Uterus (tissue), 4 donors: ENCODE data around the gene EFHC1. TPM values are rescaled to one million over a fixed set of nuclear protein-coding genes. Genes with fewer than 3 reads are reported as not detected.

Experiments
- DNase-seq, 2 donors: peaks; one replicate each; pipeline ENCODE4 v3.0.0-alpha.2; 2019 to 2020
- H3K27ac ChIP-seq, 2 donors: fragments of 200-600 bp; sonication (generic); 1 replicate in 1 of 2; 2 replicates in 1 of 2; pipeline ENCODE4 v1.5.1; 2016 to 2018
- H3K27me3 ChIP-seq, 2 donors: fragments of 200-600 bp; sonication (generic); one replicate each; pipeline ENCODE4 v1.5.1; 2018 to 2019; ENCODE audit warnings: control low read depth in 1 of 2
- H3K36me3 ChIP-seq, 2 donors: fragments of 200-600 bp; sonication (generic); one replicate each; pipeline ENCODE4 v1.5.1; 2019; ENCODE audit warnings: control low read depth in 1 of 2
- H3K4me1 ChIP-seq, 2 donors: fragments of 200-600 bp; sonication (generic); one replicate each; pipeline ENCODE4 v1.5.1; 2018 to 2019; ENCODE audit warnings: control low read depth in 1 of 2
- H3K4me3 ChIP-seq, 2 donors: fragments of 200-600 bp; sonication (generic); 1 replicate in 1 of 2; 2 replicates in 1 of 2; pipeline ENCODE4 v1.5.1; 2018 to 2019; ENCODE audit warnings: mild to moderate bottlenecking in 1 of 2
- H3K9me3 ChIP-seq, 2 donors: fragments of 200-600 bp; sonication (generic); one replicate each; pipeline ENCODE4 v1.5.1; 2019; ENCODE audit warnings: control low read depth in 1 of 2
- POLR2A ChIP-seq, 2 donors: fragments of 450-650 bp; IDR thresholded peaks; one replicate each; pipeline ENCODE4 v1.6.1; 2016; ENCODE audit warnings: antibody characterized with exemption in 2 of 2, mild to moderate bottlenecking in 1 of 2, moderate library complexity in 1 of 2
- intact Hi-C: fragments of 100-400 bp; cut with DNase I; formaldehyde crosslinking; loops from one replicate; pipeline ENCODE4 v1.15.1; 2023; ENCODE audit warnings: low total_unique reads
- total RNA-seq, 4 donors: library from RNA; depleted of rRNA in 3 of 4; stranded (reverse); fragments of >200 nt in 3 of 4; gene quantifications; one replicate each; pipeline versions ENCODE4 v1.1.0 to v1.2.4, GENCODE V29; 2014 to 2023
- TF ChIP-seq, protein P1 (sequence below), 4 experiments: fragments of 200-600 bp in 2 of 4; fragments of 450-650 bp in 2 of 4; sonication (generic) in 2 of 4; IDR thresholded peaks; one replicate each; pipeline ENCODE4 v1.5.1; 2016 to 2019; ENCODE audit warnings: antibody characterized with exemption in 4 of 4, mild to moderate bottlenecking in 2 of 4, moderate library complexity in 1 of 4
- donor health status: DM: yes; HTN: yes; CAD: no.

The EFHC1 gene
- total RNA-seq, 4 donors from 2014 or later: 15.6 to 63.0 (median 29.5) TPM

DNA sequence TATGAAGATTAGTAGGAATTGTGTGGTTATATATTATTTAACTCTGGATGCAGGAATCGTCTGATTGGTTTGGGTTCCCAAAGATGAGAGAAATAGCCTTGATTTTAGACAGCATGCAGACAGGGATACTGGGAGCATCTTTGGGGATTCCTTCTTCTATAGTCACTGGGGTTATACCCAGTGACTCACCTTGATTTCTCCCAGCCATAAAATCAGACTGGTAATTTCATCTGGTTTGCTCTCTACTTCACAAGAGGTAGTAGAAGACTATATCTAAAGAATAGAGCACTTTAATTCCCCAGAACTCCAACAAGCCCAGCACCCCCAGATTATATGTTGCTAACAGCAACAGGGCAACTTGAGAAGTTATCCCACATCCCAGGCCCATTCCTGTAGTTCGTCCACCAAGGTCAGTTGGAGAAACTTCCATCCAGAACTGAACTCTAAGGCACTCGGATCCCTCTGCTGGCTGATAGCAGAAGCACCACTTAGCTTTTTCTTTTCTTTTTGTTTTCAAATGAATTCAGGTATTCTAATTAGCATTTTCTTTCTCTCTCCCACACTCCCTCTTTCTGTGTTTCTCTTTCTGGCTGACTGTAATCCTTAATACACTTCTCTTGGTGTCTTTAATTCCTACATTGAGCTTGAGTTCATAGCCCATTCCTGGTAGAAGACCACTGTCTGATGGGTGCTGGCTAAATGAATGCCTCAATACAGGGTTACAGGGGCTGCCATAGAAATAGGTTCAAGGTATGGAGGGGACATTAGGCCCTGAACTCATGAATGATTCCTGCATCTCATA is 20.4 kb upstream of the EFHC1 start:
- no peaks in the 10 kb centered on the region for H3K9me3 ChIP-seq
- no peak overlapping the region for H3K27ac ChIP-seq
- no peaks in the 10 kb centered on the region for H3K36me3 ChIP-seq
- H3K4me1 ChIP-seq: no peaks in the 10 kb centered on the region
- DNase-seq: no peak
- no peak for TF ChIP-seq POLR2A (IDR thresholded peaks at IDR 0.05)
- TF ChIP-seq, protein P1, sequence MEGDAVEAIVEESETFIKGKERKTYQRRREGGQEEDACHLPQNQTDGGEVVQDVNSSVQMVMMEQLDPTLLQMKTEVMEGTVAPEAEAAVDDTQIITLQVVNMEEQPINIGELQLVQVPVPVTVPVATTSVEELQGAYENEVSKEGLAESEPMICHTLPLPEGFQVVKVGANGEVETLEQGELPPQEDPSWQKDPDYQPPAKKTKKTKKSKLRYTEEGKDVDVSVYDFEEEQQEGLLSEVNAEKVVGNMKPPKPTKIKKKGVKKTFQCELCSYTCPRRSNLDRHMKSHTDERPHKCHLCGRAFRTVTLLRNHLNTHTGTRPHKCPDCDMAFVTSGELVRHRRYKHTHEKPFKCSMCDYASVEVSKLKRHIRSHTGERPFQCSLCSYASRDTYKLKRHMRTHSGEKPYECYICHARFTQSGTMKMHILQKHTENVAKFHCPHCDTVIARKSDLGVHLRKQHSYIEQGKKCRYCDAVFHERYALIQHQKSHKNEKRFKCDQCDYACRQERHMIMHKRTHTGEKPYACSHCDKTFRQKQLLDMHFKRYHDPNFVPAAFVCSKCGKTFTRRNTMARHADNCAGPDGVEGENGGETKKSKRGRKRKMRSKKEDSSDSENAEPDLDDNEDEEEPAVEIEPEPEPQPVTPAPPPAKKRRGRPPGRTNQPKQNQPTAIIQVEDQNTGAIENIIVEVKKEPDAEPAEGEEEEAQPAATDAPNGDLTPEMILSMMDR (IDR thresholded peaks at IDR 0.05): peak; percentile 55 to 76 (median 70)
- intact Hi-C loops: no loop called here
- H3K4me3 ChIP-seq: no peak overlapping the region
- H3K27me3 ChIP-seq: no peaks in the 10 kb centered on the region

DNA sequence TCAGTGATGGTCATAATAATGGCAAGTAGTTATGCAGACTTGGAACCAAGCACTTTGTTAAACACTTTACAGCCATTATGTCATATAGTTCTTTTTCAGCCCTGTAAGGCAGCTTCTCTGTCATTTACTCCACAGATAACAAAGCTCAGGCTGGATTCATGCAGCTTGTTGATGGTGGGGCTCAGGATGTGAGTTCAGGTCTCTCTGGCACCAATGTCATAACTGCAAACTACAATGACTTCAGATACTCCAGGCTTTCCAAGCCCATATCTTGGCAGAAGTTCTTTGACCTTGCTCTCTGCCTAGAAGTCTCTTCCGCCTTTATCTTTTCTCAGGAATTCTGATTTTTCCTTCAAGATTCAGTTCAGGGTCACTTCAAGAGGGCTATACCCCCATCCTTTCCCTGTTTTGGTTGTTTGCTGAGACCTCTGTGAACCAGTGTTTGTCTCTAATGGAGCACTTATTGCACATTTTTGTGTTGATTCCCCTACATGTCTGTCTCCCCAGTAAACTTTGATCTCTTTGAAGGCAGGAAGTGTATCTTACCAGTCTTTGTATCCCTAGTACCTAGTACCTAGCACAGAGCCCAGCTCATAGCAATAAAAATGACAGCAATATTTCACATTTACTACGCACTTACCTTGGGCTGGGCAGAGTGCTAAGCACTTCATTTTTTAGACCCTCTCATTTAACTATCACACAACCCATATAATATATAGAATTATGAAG is 19.7 kb upstream of the EFHC1 start:
- no peak for DNase-seq
- Histone ChIP-seq H3K27me3 (no peaks in the 10 kb centered on the region), H3K27ac (no peak overlapping the region), H3K9me3 (no peaks in the 10 kb centered on the region), H3K4me1 (no peaks in the 10 kb centered on the region), H3K36me3 (no peaks in the 10 kb centered on the region), H3K4me3 (no peak overlapping the region)
- TF ChIP-seq, protein P1 (IDR thresholded peaks at IDR 0.05): no peak
- TF ChIP-seq POLR2A (IDR thresholded peaks at IDR 0.05): no peak
- intact Hi-C loops: no loop called here

DNA sequence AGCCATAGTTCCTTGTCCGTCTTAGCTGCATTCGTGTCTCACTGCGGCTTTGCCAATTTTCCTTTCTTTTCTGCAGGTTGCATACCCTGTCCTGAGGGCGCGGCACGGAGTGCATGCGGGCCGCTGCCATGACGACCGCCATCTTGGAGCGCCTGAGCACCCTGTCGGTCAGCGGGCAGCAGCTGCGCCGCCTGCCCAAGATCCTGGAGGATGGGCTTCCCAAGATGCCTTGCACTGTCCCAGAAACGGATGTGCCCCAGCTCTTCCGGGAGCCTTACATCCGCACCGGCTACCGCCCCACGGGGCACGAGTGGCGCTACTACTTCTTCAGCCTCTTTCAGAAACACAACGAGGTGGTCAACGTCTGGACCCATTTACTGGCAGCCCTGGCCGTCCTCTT is 17.1 kb upstream of the EFHC1 start:
- TF ChIP-seq, protein P1 (IDR thresholded peaks at IDR 0.05): no peak
- no peak for TF ChIP-seq POLR2A (IDR thresholded peaks at IDR 0.05)
- no peak overlapping the region for H3K4me3 ChIP-seq
- no peaks in the 10 kb centered on the region for H3K27me3 ChIP-seq
- no peaks in the 10 kb centered on the region for H3K36me3 ChIP-seq
- H3K9me3 ChIP-seq: no peaks in the 10 kb centered on the region
- no peak overlapping the region for H3K27ac ChIP-seq
- DNase-seq: no peak
- intact Hi-C loops: no loop called here
- H3K4me1 ChIP-seq: no peaks in the 10 kb centered on the region

DNA sequence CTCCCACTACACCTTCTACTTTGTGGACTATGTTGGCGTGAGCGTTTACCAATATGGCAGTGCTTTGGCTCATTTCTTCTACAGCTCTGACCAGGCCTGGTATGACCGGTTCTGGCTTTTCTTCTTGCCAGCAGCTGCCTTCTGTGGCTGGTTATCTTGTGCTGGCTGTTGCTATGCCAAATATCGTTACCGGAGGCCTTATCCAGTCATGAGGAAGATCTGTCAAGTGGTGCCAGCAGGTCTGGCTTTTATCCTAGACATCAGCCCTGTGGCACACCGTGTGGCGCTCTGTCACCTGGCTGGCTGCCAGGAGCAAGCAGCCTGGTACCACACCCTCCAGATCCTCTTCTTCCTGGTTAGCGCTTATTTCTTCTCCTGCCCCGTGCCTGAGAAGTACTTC is 16.5 kb upstream of the EFHC1 start:
- no peak for DNase-seq
- TF ChIP-seq, protein P1 (IDR thresholded peaks at IDR 0.05): no peak
- TF ChIP-seq POLR2A (IDR thresholded peaks at IDR 0.05): no peak
- intact Hi-C loops: no loop called here
- H3K27me3 ChIP-seq: no peaks in the 10 kb centered on the region
- no peaks in the 10 kb centered on the region for H3K9me3 ChIP-seq
- no peaks in the 10 kb centered on the region for H3K4me1 ChIP-seq
- H3K36me3 ChIP-seq: no peaks in the 10 kb centered on the region
- no peak overlapping the region for H3K27ac ChIP-seq
- H3K4me3 ChIP-seq: no peak overlapping the region

DNA sequence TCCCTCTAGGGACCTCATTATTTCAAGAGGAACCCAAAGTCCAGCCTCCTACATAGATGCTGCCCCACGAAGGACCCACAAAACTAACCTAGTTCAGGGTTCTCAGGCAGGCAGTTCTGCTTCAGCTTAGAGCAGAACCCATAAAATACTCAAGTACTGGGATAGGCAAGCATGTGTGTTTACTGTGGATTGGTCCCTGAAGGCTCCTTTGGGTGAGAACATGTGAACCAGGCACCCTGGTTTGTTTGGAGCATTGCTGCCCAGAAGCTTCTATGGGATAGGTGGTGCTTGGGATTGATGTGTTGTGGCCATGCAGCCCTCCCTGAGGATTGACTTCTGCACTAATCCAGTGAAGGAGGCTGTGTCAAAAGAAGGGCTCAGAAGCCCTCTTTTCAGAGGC is 14.9 kb upstream of the EFHC1 start:
- no peak for DNase-seq
- intact Hi-C loops: no loop called here
- no peak overlapping the region for H3K4me3 ChIP-seq
- no peaks in the 10 kb centered on the region for H3K9me3 ChIP-seq
- no peaks in the 10 kb centered on the region for H3K36me3 ChIP-seq
- no peaks in the 10 kb centered on the region for H3K27me3 ChIP-seq
- no peak overlapping the region for H3K27ac ChIP-seq
- H3K4me1 ChIP-seq: no peaks in the 10 kb centered on the region
- no peak for TF ChIP-seq POLR2A (IDR thresholded peaks at IDR 0.05)
- TF ChIP-seq, protein P1 (IDR thresholded peaks at IDR 0.05): no peak
